Smooth muscle cell (in vitro differentiated cells): ENCODE measurements around the gene MRGPRE. TPM values are rescaled to one million over a fixed set of nuclear protein-coding genes. Genes with fewer than 3 reads are reported as not detected.

Source experiments
- DNase-seq: peaks from one replicate; lab custom pipeline; 2025; ENCODE audit not compliant: unreplicated experiment; lab: John Stamatoyannopoulos, UW
- H2AFZ ChIP-seq: fragments of 200-600 bp; sonication (generic); 2 replicates; pipeline ENCODE4 v1.6.0; 2016; ENCODE audit warnings: antibody characterized with exemption, low read depth, mild to moderate bottlenecking
- H3F3A ChIP-seq: fragments of 200-600 bp; sonication (generic); 2 replicates; pipeline ENCODE4 v1.6.0; 2017; ENCODE audit warnings: antibody characterized with exemption, low read depth
- H3K27ac ChIP-seq: fragments of 200-600 bp; sonication (generic); 2 replicates; pipeline ENCODE4 v1.5.1; 2016; ENCODE audit warnings: low read depth, mild to moderate bottlenecking
- H3K27me3 ChIP-seq: fragments of 200-600 bp; sonication (generic); 2 replicates; pipeline ENCODE4 v1.6.1; 2016; ENCODE audit warnings: low read depth, mild to moderate bottlenecking
- H3K36me3 ChIP-seq: fragments of 200-600 bp; sonication (generic); 2 replicates; pipeline ENCODE4 v1.5.1; 2016; ENCODE audit warnings: low read depth
- H3K4me1 ChIP-seq: fragments of 200-600 bp; sonication (generic); 2 replicates; pipeline ENCODE4 v1.5.1; 2016; ENCODE audit warnings: low read depth
- H3K4me2 ChIP-seq: fragments of 200-600 bp; sonication (generic); 2 replicates; pipeline ENCODE4 v1.6.0; 2016; ENCODE audit warnings: mild to moderate bottlenecking
- H3K4me3 ChIP-seq: fragments of 200-600 bp; sonication (generic); 2 replicates; pipeline ENCODE4 v1.5.1; 2016; ENCODE audit warnings: mild to moderate bottlenecking
- H3K79me2 ChIP-seq: fragments of 200-600 bp; sonication (generic); 2 replicates; pipeline ENCODE4 v1.6.0; 2016; ENCODE audit warnings: low read depth, mild to moderate bottlenecking
- H3K9ac ChIP-seq: fragments of 200-600 bp; sonication (generic); 2 replicates; pipeline ENCODE4 v1.6.0; 2016; ENCODE audit warnings: low read depth
- H3K9me3 ChIP-seq: fragments of 200-600 bp; sonication (generic); replicated peaks from 2 replicates; pipeline ENCODE4 v1.5.1; 2016; ENCODE audit warnings: low read depth
- H4K20me1 ChIP-seq: fragments of 200-600 bp; sonication (generic); 2 replicates; pipeline ENCODE4 v1.6.0; 2016; ENCODE audit warnings: low read depth
- CTCF ChIP-seq: fragments of 200-600 bp; sonication (generic); IDR thresholded peaks from 2 replicates; pipeline ENCODE4 v1.5.1; 2017; ENCODE audit warnings: borderline replicate concordance, mild to moderate bottlenecking, antibody characterized with exemption; ENCODE audit not compliant: insufficient read depth, poor library complexity, severe bottlenecking
- WGBS: methylation state at CpG from one replicate; pipeline ENCODE4 v1.1.7; 2016; ENCODE audit warnings: low lambda C conversion rate; 5-methylcytosine and 5-hydroxymethylcytosine counted together
- polyA plus RNA-seq: library from polyadenylated mRNA; unstranded; fragments of >200 nt; fragmentation: Nextera tagmentation; extraction: Ambion mirVana; gene quantifications from 2 replicates; pipeline ENCODE4 v1.2.1, GENCODE V29; 2016
- total RNA-seq: library from RNA; depleted of rRNA; stranded (reverse); fragments of >200 nt; gene quantifications from 2 replicates; pipeline ENCODE4 v1.2.3, GENCODE V29; 2014

MRGPRE gene
- total and polyA plus RNA-seq, 2 experiments from 2014 or later, result not detected

GRCh38 chr11:3194016-3194816, 38.0 kb downstream of the MRGPRE start:
- no peak overlapping the region for H3K4me2 ChIP-seq

DNA sequence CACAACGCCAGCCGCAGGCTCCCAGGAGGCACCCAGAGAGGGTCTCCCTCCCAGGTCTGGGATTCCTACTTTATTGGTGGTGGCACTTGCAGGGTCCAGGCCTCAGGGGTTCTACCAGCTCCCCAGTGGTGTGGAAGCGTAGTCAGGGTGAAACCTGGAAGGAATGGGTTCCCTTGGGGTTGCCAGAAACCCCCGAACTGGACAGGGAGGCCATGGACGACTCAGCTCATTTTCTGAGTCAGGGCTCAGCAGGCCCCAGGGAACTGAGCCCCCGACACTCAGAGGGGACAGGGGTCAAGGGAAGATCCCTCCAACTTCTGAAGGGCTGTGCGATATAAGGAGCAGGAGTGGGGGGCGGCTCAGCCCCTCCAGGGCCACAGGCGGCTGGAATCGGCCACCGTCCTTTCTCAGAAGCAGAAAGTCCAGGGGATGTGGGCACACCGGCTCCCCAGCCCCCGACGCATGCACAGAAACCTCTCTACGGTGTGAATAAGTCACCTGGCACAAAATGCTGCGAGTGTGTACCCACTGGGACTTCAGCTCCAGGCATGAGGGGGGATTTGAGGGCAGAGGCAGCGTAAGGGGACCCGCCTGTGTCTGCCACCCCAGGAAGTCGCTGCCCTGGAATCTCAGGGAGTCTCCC, 38.7 kb downstream of the MRGPRE start:
- no peaks in the 10 kb centered on the region for H3F3A ChIP-seq
- H3K4me1 ChIP-seq, result peaks cover 11% of the 10 kb centered on the region
- no peak overlapping the region for H3K27ac ChIP-seq
- DNase-seq, result no peak
- H2AFZ ChIP-seq, result no peak overlapping the region
- WGBS, result 87% methylated on average over 19 of the region's 19 CpGs
- no peaks in the 10 kb centered on the region for H3K27me3 ChIP-seq
- no peaks in the 10 kb centered on the region for H3K9me3 ChIP-seq
- no peak overlapping the region for H3K4me2 ChIP-seq
- H4K20me1 ChIP-seq, result no peaks in the 10 kb centered on the region
- H3K4me3 ChIP-seq, result no peak overlapping the region
- H3K9ac ChIP-seq, result no peak overlapping the region
- no peak for TF ChIP-seq CTCF
- H3K79me2 ChIP-seq, result no peaks in the 10 kb centered on the region
- no peaks in the 10 kb centered on the region for H3K36me3 ChIP-seq

More at GRCh38 chr11:3194016-3194816, 38.0 kb downstream of the MRGPRE start:
- Histone ChIP-seq H3F3A (no peaks in the 10 kb centered on the region), H4K20me1 (no peaks in the 10 kb centered on the region), H3K4me3 (no peak overlapping the region), H3K27me3 (no peaks in the 10 kb centered on the region), H3K27ac (no peak overlapping the region), H3K79me2 (no peaks in the 10 kb centered on the region), H3K9ac (no peak overlapping the region), H2AFZ (no peak overlapping the region), H3K36me3 (no peaks in the 10 kb centered on the region), H3K4me1 (peaks cover 4% of the 10 kb centered on the region), H3K9me3 (no peaks in the 10 kb centered on the region)
- WGBS, result 82% methylated on average over 10 of the region's 12 CpGs
- no peak for TF ChIP-seq CTCF
- no peak for DNase-seq

- Histone ChIP-seq H3K9me3 (no peaks in the 10 kb centered on the region), H3K27me3 (no peaks in the 10 kb centered on the region), H3K4me1 (peaks cover 11% of the 10 kb centered on the region), H3F3A (no peaks in the 10 kb centered on the region), H3K36me3 (no peaks in the 10 kb centered on the region), H3K9ac (no peak overlapping the region), H2AFZ (no peak overlapping the region), H3K79me2 (no peaks in the 10 kb centered on the region), H4K20me1 (no peaks in the 10 kb centered on the region), H3K4me3 (no peak overlapping the region), H3K27ac (no peak overlapping the region), H3K4me2 (no peak overlapping the region)
- TF ChIP-seq CTCF, result no peak
- WGBS, result 98% methylated on average over 11 of the region's 14 CpGs
- DNase-seq, result no peak
Observed at GRCh38 chr11:3192511-3193372, 39.5 kb downstream of the MRGPRE start.
